Measurements from ENCODE around the gene PPM1M.

PPM1M gene

GRCh38 chr3:52289338-52289746 is 43.8 kb downstream of the PPM1M start:
- no peak for DNase-seq (ENCODE audit: low read depth)
- no peak for TF ChIP-seq CTCF (IDR thresholded peaks at IDR 0.05; ENCODE audit: low read depth, low read length, missing control alignments)
- in situ Hi-C loops (cut with HindIII; ENCODE audit: low sequenced_read_pairs) = no loop called here
- no peak overlapping the region for H3K4me3 ChIP-seq (ENCODE audit: low read depth, low read length)

- in situ Hi-C loops (cut with HindIII; ENCODE audit: low sequenced_read_pairs) = no loop called here
- DNase-seq (ENCODE audit: low read depth) = no peak
- no peak overlapping the region for H3K4me3 ChIP-seq (ENCODE audit: low read depth, low read length)
- TF ChIP-seq CTCF (IDR thresholded peaks at IDR 0.05; ENCODE audit: low read depth, low read length, missing control alignments) = no peak
These were observed 44.4 kb downstream of the PPM1M start for GRCh38 chr3:52289747-52290595.

- H3K4me3 ChIP-seq (ENCODE audit: low read depth, low read length) = no peak overlapping the region
- in situ Hi-C loops (cut with HindIII; ENCODE audit: low sequenced_read_pairs) = no loop called here
- TF ChIP-seq CTCF (IDR thresholded peaks at IDR 0.05; ENCODE audit: low read depth, low read length, missing control alignments) = no peak
- DNase-seq (ENCODE audit: low read depth) = no peak
These were observed 45.3 kb downstream of the PPM1M start for GRCh38 chr3:52290596-52291507.

GRCh38 chr3:52291508-52292181 is 46.1 kb downstream of the PPM1M start:
- TF ChIP-seq CTCF (IDR thresholded peaks at IDR 0.05; ENCODE audit: low read depth, low read length, missing control alignments) = peak; percentile 47

GRCh38 chr3:52292247-52293065 is 46.9 kb downstream of the PPM1M start:
- TF ChIP-seq CTCF (IDR thresholded peaks at IDR 0.05; ENCODE audit: low read depth, low read length, missing control alignments) = no peak
- no peak for DNase-seq (ENCODE audit: low read depth)
- no peak overlapping the region for H3K4me3 ChIP-seq (ENCODE audit: low read depth, low read length)
- in situ Hi-C loops (cut with HindIII; ENCODE audit: low sequenced_read_pairs) = no loop called here

More at GRCh38 chr3:52291508-52292181, 46.1 kb downstream of the PPM1M start:
- DNase-seq (ENCODE audit: low read depth) = no peak
- in situ Hi-C loops (cut with HindIII; ENCODE audit: low sequenced_read_pairs) = no loop called here
- H3K4me3 ChIP-seq (ENCODE audit: low read depth, low read length) = no peak overlapping the region
